8988T (cell line): ENCODE data around the gene FAXDC2.
"Not testable (repeated sequence)": the region's sequence is repeated elsewhere in the genome, so short reads cannot be mapped to it uniquely, and the experiment has no call there.

Experiments used
- DNase-seq: peaks from one replicate; pipeline ENCODE4 v3.0.0; 2011

FAXDC2 gene

DNA sequence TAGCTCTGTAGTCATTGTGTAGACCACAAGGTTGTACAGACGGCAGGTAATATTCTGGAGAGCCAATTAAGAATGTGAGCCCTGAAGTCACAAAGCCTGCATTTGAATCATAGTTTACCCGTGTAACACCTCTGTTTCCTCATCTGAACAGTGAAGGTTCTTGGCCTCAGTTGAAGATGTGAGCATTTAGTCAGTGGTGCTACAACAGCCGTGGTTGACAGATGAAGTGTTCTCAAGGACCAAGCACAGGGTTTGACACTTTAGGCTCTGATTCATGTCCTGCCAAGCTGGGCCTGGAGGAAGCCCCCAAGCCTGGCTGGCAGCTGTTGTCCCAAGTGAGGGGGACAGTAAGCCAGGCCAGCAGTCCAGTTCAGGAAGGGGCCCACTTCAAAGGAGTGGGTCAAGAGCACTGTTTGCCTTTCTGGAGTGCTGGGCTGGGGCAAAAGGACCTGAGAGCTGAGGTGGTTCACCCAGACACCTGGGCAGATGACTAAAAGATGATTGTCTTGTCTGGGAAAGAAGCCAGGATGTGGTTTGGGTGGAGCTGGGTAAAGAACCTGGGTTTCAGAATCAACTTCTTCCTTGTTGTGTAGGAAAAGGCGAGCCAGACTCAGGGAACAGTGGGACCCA is 20.7 kb downstream of the FAXDC2 start:
- no peak for DNase-seq

DNA sequence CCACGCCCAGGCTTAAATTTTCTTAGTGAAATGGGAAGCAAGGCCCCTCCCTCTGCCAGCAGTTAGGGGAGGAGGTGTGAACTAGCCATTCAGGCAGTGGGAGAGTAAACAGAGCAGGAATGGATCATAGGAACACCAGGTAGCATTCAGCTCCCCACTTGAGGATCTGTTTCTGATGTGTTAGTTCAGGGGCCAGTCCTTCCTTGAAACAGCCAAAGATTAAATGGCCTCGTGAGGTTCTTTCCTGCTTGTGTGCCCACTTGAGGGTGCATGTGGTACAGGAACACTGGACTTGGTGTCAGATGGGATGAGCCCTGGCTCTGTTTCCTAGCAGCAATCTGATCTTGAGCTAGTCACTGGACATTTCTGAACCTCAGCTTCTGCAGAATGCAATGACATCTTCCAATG is 21.2 kb downstream of the FAXDC2 start:
- DNase-seq: no peak

DNA sequence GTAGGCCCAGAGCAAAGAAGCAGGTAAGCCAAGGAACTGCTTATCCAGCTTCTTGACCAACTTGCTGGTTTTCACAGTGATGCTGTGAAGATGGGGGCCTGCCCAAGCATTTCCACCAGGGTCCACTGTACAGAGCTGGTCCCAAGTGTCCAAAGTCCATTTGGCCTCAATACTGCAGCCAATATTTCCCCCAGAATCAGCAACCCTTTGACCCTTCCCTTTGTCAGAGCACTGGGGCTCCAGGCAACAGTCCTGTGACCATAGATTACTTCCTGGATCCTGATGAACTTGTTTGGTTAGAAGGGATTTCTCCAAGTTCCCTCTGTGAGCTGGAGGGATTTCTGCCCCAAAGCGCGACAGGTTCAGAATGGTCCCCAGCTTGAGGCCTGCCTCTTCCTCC is 26.3 kb downstream of the FAXDC2 start:
- DNase-seq: no peak

DNA sequence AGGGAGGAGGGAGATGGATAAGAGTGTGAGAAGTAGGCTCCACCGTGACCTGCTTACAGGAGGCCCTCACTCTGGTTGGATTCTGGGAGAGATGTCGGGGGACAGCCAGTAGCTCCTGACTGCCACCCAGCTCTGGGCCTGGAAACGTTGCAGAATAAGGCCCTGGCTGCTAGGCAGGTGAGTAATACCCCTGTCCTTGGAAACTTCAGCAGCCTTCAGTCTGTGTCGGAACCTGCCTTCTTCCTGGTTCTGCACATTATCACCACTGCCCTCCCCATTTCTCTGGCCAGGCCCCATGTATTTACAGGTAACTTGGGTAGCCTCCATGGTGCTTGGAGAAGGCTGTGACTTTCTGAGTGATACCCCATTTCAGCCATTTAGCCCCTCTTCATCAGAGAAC is 26.8 kb downstream of the FAXDC2 start:
- no peak for DNase-seq

DNA sequence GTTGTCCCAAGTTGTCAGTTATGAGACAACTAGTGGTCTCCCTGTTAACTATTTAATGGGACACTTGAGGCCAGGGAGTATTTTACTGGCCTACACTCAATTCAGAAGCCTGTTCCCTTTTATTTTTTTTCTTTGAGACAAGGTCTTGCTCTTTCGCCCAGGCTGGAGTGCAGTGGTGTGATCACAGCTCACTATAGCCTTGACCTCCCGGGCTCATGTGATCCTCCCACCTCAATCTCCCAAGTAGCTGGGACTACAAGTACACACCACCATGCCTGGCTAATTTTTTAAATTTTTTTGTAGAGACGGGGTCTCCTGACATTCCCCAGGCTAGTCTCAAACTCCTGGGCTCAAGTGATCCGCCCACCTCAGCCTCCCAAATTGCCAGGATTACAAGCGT is 27.5 kb downstream of the FAXDC2 start:
- not testable (repeated sequence) for DNase-seq

DNA sequence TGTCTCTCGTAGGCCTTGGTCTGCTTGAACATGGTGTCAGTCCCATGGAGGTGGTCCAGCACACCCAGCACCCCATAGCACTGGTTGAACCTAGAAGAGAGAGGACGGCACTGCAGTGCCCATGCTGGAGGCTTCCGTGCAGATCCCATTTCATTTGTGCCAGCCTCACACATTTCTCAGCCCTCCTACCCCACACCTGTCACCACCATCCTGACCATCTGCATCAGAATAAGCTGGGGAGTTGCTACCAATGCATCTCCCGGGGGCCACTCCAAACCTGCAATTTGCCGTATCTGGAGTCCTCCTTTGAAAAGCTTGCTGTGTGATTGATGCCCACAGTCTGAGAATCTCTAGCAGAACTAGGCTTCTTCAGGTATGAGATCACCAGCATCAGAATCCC is 30.0 kb downstream of the FAXDC2 start:
- DNase-seq: no peak

DNA sequence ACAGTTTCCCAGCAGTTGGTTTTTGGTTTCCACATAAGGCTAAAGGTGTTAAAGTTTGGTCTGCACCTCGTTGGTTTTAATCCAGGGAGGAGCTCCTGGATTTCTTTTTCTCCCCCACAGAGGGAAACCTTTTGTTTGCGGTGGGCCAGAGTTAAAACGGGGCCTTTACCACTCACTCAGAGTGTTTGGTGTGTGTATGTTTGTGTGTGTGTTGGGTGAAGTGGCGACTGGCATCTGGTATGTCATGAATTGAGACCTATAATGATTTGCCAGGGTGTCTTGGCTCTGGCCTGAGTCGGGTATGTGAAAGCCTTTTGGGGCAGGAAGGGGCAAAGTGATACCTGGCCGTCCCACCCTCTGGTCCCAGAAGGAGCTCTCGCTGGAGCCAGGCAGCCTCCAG is 30.9 kb downstream of the FAXDC2 start:
- DNase-seq: no peak

DNA sequence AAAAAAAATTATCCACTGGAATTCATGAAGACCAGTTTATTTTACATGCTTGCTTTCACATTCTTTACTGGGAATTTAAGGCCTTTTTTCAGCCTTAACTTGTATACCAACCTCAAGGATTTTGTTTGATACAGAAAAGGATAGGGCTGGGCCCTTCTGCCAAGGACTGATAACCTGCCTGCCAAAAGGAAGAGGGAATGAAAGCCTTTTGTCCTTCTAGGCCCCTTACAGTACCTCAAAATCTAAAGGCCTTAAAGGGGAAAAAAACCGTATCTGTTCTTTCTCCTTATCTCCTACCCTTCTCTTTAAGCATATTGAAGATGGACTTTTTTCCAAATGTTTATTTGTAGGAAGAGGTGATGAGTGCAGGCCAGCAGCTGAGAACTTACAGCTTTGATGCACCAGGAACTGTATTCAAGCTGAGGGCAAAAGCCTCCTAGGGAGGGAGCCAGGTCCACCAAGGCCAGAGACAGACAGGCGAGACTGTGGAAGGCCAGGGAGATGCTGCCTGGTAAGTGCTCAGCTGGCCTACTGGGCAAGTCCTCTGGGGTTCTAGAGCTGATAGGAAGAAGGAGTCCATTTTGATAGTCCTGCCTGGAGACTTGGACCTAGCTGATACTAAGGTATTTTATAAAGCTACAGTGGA is 31.8 kb downstream of the FAXDC2 start:
- no peak for DNase-seq

DNA sequence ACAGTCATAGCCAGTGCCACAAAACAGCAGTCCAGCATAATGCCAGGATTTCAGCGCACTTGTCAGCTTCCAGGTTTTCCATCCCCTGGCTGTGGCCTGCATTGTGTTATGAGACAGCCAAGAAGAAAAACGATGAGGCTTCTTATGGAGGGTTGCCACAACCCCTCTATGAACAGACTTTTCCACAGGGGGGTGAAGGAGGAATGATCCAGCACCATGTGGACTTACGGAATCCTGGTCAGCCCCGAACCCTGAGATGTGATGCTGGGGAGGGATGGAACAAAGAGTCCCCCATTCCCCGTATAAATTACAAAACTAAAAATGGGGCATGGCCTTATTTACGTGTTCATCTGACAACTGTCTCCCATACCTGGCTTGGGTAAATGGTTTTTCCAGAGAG is 32.6 kb downstream of the FAXDC2 start:
- DNase-seq: no peak

DNA sequence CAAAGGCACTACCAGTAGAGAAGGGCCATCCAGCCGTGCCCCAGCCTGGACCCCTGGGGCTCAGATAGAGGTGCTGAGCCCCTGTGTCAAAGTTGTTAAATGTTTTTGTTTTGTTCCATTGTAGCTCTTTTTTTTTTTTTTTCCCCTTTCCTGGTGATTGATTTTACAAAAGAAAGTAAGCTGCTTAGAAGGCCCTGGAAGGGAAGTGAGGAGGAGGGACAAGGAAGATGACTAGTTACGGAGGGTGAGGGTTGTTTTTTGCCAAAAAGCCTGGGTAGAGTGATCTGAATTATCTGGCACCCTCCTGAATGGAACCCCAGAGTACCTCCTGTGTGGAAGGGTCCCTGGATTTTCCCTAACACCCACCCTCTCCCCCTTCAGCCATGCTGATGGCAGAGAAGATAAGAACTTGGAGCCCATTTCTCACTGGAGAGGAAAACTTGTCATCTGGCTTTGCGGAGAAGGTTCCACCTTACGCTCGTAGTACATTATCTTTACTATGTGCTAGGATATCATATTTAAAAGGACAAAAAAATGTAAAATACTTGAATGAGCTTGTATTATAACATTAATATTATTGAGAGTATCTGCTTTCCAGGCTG is 33.4 kb downstream of the FAXDC2 start:
- DNase-seq: no peak

DNA sequence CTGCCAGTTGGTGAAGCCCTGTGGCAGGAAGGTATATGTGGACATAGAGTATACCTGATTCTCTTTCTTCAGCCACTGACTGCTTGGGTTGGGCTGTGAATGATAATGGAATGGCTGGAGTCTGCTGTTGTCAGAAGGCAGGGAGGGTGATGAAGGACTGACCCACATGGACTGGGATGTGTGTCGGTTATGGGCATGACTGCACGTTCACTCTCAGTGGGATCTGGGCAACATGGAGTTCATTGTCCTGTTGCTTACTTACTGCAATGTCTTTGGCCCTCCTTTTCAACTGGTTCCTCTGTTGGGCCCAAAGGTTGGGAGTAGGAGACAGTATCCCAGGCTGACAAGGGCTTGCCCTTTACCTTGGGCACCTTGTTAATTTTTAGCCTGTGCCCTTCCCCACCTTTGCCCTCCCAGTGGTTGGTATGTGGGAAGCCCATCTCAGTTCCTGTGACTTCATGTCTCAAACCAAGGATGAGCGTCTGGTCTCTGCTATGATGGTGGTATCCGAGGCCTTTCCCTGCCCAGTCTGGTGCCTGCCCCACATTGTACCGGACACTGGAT is 34.6 kb downstream of the FAXDC2 start:
- DNase-seq: no peak

DNA sequence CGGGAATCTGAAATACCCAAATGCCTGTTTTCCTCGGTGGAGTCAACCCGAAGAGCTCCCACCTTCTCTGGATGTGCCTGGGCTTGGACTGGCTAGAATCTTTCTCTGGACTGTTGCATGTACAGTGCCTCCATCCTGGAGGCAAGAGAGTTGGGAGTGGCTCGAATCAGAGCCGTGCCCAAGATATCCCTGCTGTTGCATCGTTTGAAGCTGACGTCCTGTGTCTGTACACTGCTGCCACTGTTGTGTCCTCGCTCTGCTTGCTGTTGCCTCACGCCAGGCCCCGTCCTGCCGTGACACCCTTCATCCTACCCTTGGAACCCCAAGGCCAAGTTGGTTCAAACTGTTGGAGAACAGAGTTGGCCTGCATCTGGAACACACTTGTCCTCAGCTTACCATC is 35.4 kb downstream of the FAXDC2 start:
- DNase-seq: no peak

DNA sequence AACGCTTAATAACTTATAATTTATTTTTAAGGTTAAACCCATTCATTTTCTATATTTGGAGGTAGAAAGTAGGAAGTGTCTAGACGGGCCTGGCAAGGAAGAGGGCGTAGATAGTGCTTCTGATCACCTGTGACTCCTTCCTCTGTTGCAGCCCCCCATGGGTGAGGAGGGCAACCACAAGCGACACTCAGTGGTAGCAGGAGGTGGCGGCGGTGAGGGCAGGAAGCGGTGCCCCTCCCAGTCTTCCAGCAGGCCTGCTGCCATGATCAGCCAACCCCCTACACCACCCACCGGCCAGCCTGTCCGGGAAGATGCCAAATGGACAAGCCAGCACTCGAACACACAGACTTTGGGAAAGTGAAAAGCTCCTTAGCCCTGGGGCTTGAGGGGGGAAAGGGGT is 36.7 kb downstream of the FAXDC2 start:
- no peak for DNase-seq

DNA sequence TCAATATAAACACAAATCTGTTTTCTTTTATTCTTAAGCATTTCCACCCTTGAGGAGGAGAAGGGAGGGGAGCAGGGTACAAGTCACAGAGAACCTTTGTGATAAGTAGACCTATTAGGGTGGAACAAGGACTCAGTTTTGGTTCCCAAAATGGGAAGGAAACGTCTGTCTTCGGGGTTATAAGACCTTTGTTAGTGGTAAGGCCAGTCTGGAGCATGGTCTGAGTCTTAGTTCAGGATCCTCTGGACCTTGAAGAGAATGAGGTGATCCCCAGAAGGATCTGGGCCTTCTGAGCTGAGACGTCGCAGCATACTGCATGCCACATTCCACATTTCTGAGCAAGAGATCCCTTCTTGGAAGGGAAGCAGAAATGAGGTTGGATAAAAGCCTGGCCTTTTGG is 37.2 kb downstream of the FAXDC2 start:
- no peak for DNase-seq

DNA sequence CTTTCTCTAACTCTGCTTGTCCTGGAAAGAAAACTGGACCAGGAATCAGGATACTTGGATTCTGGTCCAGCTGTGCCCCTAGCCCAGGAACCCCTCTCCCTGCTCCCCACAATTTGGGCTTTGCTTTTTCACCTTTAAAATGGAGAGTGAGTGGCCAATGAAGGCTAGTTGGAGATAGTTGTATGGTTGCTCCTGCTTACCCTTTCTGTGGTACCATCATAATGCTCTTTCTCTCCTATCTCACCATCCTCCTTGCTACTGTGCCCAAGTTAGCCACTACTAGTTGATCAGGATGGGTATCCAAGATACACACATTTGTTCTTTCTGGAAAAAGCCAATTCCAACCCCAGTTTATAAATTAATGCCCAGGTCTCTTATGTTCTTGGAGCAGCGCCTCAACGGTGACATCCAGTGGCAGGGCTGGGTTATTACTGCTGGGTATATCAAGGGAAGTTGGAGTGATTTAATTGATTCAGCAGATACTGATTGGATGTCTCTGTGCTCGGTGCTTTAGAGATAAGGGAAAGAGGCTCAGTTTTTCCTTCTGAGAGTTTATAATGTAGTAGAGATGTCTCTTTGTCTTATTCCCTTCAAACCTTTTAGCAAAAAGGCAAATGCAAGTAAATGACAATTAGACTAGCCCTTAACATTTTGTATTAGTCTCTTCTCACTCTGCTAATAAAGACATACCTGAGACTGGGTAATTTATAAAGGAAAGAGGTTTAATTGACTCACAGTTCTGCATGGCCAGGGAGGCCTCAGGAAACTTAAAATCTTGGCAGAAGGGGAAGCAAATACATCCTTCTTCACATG is 38.5 kb downstream of the FAXDC2 start:
- DNase-seq: no peak

DNA sequence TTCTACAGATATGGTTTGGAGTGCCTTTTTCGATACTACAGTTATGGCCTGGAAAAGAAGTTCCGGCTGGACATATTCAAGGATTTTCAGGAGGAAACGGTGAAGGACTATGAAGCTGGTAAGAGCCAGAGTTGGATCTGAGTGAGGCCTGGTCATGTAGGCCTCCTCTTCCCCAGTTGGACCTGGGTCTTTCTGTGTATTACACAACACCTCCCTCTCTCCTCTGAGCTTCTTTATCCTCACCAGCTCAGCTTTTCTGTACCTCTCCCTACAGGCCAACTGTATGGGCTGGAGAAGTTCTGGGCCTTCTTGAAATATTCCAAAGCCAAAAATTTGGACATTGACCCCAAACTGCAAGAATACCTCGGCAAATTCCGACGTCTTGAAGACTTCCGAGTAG is 39.2 kb downstream of the FAXDC2 start:
- no peak for DNase-seq

DNA sequence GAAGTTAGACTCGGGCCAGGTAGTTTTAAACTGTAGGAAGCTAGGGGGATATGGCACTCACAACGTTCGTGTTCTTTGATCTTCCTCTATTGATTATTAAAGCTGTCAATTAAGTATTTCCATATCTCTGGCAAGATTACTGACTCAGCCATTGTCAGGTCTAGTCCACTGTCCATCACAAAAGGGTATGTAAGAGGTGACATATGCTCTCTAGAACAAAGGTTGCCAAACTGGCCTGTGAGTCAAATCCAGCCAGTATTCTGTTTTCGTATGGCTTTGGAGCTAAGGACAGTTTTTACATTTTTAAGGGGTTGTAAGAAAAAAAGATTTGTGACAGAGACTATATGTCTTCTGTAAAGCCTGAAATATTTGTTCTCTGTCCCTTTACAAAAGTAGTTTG is 44.2 kb downstream of the FAXDC2 start:
- DNase-seq: no peak

DNA sequence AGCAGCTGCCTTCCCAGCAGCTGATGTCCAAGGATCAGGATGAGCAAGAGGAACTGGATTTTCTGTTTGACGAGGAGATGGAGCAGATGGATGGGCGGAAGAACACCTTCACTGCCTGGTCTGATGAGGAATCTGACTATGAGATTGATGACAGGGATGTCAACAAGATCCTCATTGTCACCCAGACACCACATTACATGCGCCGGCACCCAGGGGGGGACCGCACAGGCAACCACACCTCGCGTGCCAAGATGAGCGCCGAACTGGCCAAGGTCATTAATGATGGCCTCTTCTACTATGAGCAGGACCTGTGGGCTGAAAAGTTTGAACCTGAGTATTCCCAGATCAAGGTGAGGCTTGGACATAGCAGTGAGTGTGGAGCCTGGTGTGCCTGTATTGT is 48.4 kb downstream of the FAXDC2 start:
- no peak for DNase-seq

DNA sequence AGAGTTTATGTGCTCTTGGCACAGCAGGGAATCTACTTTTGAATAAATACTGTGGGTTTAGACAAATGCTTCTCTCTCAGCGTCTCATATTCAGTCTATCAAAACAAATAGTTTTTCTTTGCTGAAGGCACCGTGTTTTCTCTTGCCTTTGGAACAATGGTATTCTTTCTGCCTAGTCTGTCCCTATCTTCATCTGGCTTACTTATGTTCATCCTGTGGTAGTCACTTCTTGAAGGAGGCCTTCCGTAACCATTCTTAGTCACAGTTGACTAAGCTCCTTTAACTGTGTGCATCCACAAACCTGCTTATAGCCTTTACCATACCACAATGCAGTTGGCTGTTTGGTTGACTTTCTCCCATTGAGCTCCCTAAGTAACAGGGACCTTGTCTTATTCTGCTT is 49.3 kb downstream of the FAXDC2 start:
- DNase-seq: no peak

DNA sequence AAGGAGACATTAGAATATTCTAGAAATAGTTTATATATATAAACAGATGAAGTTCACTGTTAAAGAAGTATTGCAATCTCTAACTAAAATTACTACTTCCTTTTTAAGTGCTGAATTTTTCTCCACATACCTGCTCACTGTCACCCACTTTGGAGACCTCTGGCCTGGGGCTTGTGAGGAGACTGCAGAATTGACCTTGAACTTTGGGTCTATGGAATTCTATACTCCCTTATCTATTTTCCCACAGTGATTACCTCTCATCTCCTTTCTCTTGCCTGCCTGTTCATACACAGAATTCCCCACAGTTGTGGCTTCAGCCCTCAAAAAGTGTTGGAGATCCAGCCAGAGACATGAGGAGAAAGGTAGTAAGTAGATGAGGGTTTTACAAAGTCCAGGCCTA is 49.8 kb downstream of the FAXDC2 start:
- no peak for DNase-seq

DNA sequence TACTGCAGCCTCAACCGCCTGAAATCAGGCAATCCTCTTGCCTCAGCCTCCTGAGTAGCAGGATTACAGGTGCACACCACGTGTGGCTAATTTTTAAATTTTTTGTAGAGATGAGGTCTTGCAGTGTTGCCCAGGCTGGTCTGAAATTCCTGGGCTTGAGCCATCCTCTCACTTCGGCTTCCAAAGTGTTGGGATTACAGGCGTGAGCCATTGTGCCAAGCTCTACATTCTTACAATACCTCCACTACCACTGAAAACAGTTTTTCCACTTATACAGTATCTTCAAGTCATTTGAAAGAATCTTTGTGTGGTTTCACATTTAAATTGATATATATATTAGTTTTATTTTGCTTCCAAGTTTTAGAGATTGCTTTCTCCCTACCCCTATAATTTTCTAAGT is 52.6 kb downstream of the FAXDC2 start:
- DNase-seq: no peak

DNA sequence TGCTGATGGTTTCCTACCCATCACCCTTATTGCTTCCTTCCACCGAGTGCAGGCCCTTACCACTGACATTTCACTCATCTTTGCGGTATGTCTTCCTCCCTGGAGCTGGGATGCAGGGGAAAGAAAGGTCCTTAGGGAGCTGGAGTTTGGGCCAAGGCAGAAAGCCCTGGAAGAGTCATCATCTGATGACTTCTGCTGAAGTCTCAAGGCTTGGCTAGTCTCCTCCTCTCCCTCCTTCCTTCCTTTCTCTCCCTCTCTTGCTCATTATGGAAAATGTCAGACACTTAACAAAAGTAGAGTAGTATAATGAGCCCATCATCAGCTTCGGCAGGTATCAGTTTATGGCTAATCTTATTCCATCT is 55.2 kb downstream of the FAXDC2 start:
- no peak for DNase-seq

DNA sequence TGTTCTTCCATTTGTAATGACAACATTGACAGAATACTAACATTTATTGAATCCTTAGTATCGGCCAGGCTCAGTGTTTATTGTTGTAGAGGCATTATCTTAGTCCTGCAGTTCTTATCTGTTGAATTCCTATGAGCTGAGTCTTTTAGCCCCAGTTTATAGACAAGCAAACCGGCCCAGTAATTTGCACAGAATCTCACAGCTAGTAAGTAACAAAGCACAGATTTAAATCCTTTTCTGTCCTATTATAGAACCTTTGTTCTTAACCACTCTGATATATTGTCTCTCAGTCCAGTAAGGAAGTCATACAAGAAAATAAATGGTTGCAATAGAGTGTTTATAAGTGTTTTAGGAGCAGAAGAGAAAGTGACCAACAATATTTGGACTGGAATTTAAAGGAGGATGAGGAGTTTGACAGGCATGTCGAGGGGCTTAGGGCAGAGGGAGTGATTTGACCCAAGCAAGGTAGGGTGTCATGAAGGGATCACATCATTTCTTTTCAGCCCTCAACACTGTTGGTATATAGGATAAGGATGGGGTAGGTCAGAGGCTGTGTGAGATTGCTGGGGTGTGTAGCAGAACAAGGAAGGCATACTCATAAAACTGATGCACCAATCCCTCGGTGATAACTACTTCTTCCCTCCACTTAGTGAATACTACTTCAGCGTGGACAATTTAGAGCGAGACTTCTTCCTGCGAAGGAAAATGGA is 55.7 kb downstream of the FAXDC2 start:
- DNase-seq: no peak
